Measurements from ENCODE around the gene DDR2.

GRCh38 chr1:162678439-162678838, 46.2 kb downstream of the DDR2 start:
- TF ChIP-seq, protein P1, sequence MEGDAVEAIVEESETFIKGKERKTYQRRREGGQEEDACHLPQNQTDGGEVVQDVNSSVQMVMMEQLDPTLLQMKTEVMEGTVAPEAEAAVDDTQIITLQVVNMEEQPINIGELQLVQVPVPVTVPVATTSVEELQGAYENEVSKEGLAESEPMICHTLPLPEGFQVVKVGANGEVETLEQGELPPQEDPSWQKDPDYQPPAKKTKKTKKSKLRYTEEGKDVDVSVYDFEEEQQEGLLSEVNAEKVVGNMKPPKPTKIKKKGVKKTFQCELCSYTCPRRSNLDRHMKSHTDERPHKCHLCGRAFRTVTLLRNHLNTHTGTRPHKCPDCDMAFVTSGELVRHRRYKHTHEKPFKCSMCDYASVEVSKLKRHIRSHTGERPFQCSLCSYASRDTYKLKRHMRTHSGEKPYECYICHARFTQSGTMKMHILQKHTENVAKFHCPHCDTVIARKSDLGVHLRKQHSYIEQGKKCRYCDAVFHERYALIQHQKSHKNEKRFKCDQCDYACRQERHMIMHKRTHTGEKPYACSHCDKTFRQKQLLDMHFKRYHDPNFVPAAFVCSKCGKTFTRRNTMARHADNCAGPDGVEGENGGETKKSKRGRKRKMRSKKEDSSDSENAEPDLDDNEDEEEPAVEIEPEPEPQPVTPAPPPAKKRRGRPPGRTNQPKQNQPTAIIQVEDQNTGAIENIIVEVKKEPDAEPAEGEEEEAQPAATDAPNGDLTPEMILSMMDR (IDR thresholded peaks at IDR 0.05), result no peak
- no peak for TF ChIP-seq POLR2A (IDR thresholded peaks at IDR 0.05)
